ENCODE data around the gene SCYGR3.

SCYGR3 gene

DNA sequence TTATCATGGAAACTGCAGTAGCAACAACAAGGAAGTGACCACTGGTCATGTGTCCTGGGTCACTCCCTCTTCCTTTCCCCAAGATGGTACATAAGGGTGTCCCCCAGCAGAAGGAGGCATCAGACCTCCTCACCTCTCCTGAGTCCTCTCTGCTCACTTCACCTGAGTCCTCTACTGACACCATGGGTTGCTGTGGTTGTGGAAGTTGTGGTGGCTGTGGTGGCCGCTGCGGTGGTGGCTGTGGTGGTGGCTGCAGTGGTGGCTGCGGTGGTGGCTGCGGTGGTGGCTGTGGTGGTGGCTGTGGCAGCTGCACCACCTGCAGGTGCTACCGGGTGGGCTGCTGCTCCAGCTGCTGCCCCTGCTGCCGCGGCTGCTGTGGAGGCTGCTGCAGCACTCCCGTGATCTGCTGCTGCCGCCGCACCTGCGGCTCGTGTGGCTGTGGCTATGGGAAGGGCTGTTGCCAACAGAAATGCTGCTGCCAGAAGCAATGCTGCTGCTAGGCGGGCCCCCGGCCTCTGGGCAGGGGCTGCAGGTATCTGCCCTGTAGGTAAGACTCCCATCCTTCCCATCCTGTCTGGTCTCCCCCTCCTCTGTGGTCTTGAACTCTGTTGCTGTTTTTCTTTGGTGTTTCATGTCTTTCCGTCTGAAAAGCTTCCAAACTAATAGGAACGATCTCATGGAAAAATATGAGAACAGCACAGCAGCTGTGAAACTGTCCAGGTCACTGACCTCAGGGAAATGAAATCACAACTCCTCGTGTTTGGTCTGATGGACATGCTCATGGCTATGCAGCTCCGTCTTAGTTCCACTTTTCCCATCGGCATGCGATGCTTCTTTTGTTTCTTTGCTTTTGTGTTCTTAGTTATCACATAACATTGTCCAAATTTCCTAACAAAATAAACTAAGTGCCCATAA, 2.9 kb upstream of the SCYGR3 start, which contains the start of gene SCYGR4:
SCYGR4 (plus strand) TSS at position 183 of the 915 bp plus-strand sequence; CDS start at position 183, 0 bp downstream.
- H3K9me3 ChIP-seq = no peaks in the 10 kb centered on the region
- H3K4me1 ChIP-seq = no peaks in the 10 kb centered on the region
- H3K27me3 ChIP-seq = no peaks in the 10 kb centered on the region
- no peaks in the 10 kb centered on the region for H3K36me3 ChIP-seq
- no peak within 1 kb of the TSS for H3K4me3 ChIP-seq (ENCODE audit: low read depth, low read length)
- TF ChIP-seq, protein P1, sequence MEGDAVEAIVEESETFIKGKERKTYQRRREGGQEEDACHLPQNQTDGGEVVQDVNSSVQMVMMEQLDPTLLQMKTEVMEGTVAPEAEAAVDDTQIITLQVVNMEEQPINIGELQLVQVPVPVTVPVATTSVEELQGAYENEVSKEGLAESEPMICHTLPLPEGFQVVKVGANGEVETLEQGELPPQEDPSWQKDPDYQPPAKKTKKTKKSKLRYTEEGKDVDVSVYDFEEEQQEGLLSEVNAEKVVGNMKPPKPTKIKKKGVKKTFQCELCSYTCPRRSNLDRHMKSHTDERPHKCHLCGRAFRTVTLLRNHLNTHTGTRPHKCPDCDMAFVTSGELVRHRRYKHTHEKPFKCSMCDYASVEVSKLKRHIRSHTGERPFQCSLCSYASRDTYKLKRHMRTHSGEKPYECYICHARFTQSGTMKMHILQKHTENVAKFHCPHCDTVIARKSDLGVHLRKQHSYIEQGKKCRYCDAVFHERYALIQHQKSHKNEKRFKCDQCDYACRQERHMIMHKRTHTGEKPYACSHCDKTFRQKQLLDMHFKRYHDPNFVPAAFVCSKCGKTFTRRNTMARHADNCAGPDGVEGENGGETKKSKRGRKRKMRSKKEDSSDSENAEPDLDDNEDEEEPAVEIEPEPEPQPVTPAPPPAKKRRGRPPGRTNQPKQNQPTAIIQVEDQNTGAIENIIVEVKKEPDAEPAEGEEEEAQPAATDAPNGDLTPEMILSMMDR (IDR thresholded peaks at IDR 0.05; ENCODE audit: low read depth, low read length) = no peak
- no peak for DNase-seq

DNA sequence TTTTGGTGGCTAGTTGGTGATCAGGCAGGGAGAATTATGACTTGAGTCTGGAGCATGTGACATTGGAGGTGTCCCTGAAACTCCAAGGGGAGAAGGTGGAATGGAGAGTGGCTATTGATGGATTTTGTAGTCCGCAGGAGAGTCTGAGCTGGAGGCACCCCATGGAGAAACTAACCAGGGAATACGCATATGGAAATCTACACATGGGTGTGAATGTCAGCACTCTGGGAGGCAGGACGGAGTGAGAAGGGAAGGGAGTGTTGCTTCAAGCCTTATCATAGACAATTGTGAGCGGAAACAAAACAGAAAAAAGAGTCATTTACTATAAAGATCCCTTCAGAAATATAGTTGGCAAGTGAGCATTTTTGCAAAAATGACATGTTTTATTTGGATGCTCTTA, 2.0 kb upstream of the SCYGR3 start:
- no peaks in the 10 kb centered on the region for H3K4me1 ChIP-seq
- H3K9me3 ChIP-seq = no peaks in the 10 kb centered on the region
- H3K4me3 ChIP-seq (ENCODE audit: low read depth, low read length) = no peak overlapping the region
- no peaks in the 10 kb centered on the region for H3K36me3 ChIP-seq
- TF ChIP-seq, protein P1 (IDR thresholded peaks at IDR 0.05; ENCODE audit: low read depth, low read length) = no peak
- no peak for DNase-seq
- no peaks in the 10 kb centered on the region for H3K27me3 ChIP-seq

- no peak overlapping the region for H3K4me3 ChIP-seq (ENCODE audit: low read depth, low read length)
- no peak for DNase-seq
- H3K27me3 ChIP-seq = no peaks in the 10 kb centered on the region
Observed at GRCh38 chr2:227615906-227616305, 1.3 kb upstream of the SCYGR3 start.

DNA sequence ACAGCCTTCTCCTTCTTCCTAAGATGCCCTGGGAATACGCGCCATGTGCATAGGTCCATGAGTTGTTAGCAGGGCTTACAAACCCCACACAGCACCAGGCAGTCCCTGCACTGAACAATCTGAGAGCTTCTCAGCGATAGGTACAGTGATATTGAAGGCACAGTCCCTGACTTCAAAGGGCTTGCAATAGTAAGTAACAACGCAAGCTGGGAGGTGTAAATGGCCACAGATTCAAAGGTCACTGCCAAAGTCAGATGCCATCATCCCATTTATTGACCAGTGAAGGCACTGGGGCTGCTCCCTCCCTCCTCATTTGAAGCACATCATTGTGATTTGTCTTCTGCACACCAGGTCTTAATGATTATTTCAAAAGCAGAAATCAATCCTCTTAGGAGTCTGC, 541 bp upstream of the SCYGR3 start:
- Histone ChIP-seq H3K36me3 (no peaks in the 10 kb centered on the region), H3K9me3 (no peaks in the 10 kb centered on the region), H3K27me3 (no peaks in the 10 kb centered on the region), H3K4me1 (no peaks in the 10 kb centered on the region), H3K4me3 (ENCODE audit: low read depth, low read length) (no peak overlapping the region)
- TF ChIP-seq, protein P1 (IDR thresholded peaks at IDR 0.05; ENCODE audit: low read depth, low read length) = no peak
- DNase-seq = no peak

More at GRCh38 chr2:227615906-227616305, 1.3 kb upstream of the SCYGR3 start:
- Histone ChIP-seq H3K36me3 (no peaks in the 10 kb centered on the region), H3K4me1 (no peaks in the 10 kb centered on the region), H3K9me3 (no peaks in the 10 kb centered on the region)
- TF ChIP-seq, protein P1 (IDR thresholded peaks at IDR 0.05; ENCODE audit: low read depth, low read length) = no peak

GRCh38 chr2:227614246-227614645, 394 bp downstream of the SCYGR3 start:
- TF ChIP-seq, protein P1 (IDR thresholded peaks at IDR 0.05; ENCODE audit: low read depth, low read length) = no peak
- no peak for DNase-seq
- Histone ChIP-seq H3K4me1 (no peaks in the 10 kb centered on the region), H3K36me3 (no peaks in the 10 kb centered on the region), H3K27me3 (no peaks in the 10 kb centered on the region), H3K4me3 (ENCODE audit: low read depth, low read length) (no peak overlapping the region), H3K9me3 (no peaks in the 10 kb centered on the region)

DNA sequence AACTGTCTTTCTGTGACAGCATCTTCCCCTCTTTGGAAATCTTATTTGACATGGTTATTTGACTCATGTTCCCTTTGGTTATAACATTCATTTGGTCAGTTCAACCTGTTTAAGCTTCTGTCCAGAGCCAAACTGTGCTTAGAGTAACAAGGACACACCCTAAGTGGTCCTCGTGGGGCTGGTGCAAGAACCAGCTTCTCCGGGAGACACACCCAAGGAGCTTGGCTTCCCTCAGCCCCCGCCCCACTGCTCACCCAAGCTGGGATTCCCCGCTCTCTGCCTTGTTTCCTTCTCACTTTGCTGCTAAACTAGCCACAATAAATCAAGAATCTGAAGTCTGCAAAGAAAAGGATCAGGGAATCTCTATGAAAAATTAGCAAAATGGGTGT, 1.4 kb downstream of the SCYGR3 start:
- Histone ChIP-seq H3K27me3 (no peaks in the 10 kb centered on the region), H3K9me3 (no peaks in the 10 kb centered on the region), H3K4me1 (no peaks in the 10 kb centered on the region), H3K36me3 (no peaks in the 10 kb centered on the region), H3K4me3 (ENCODE audit: low read depth, low read length) (no peak overlapping the region)
- no peak for DNase-seq
- TF ChIP-seq, protein P1 (IDR thresholded peaks at IDR 0.05; ENCODE audit: low read depth, low read length) = no peak

Data from BE2C (cell line).